Measurements from ENCODE around the gene BICRAL.
"Not testable (repeated sequence)": the region's sequence is repeated elsewhere in the genome, so short reads cannot be mapped to it uniquely, and the experiment has no call there.

Gene BICRAL

GRCh38 chr6:42797696-42798095 lies 15.8 kb downstream of the BICRAL start:
- DNase-seq: not testable (repeated sequence)

- DNase-seq: no peak
These were observed 23.5 kb downstream of the BICRAL start for GRCh38 chr6:42805297-42805861.

GRCh38 chr6:42806359-42806758 lies 24.5 kb downstream of the BICRAL start:
- not testable (repeated sequence) for DNase-seq

- DNase-seq: no peak
These were observed 26.9 kb downstream of the BICRAL start for GRCh38 chr6:42808492-42809483.

GRCh38 chr6:42813074-42813645 lies 31.3 kb downstream of the BICRAL start:
- no peak for DNase-seq

- DNase-seq: no peak
These were observed 32.1 kb downstream of the BICRAL start for GRCh38 chr6:42813906-42814444.

- DNase-seq: not testable (repeated sequence)
These were observed 33.9 kb downstream of the BICRAL start for GRCh38 chr6:42815726-42816125.

GRCh38 chr6:42817907-42818306 lies 36.1 kb downstream of the BICRAL start:
- DNase-seq: no peak

- DNase-seq: no peak
These were observed 36.6 kb downstream of the BICRAL start for GRCh38 chr6:42818416-42818815.

- no peak for DNase-seq
These were observed 37.0 kb downstream of the BICRAL start for GRCh38 chr6:42818878-42819277.

GRCh38 chr6:42819803-42820511 lies 38.1 kb downstream of the BICRAL start:
- peak; percentile 14 for DNase-seq

GRCh38 chr6:42820512-42821340 lies 38.9 kb downstream of the BICRAL start:
- DNase-seq: no peak

GRCh38 chr6:42821341-42821668 lies 39.5 kb downstream of the BICRAL start:
- DNase-seq: no peak

- no peak for DNase-seq
These were observed 40.0 kb downstream of the BICRAL start for GRCh38 chr6:42821846-42822245.

GRCh38 chr6:42829561-42830092 lies 47.8 kb downstream of the BICRAL start:
- DNase-seq: no peak

GRCh38 chr6:42831237-42831636 lies 49.4 kb downstream of the BICRAL start:
- DNase-seq: no peak

GRCh38 chr6:42834056-42834455 lies 52.2 kb downstream of the BICRAL start:
- no peak for DNase-seq

GRCh38 chr6:42841844-42842584 lies 60.2 kb downstream of the BICRAL start:
- DNase-seq: no peak

GRCh38 chr6:42845327-42845694 lies 63.5 kb downstream of the BICRAL start:
- DNase-seq: no peak

GRCh38 chr6:42846505-42846904 lies 64.7 kb downstream of the BICRAL start:
- no peak for DNase-seq

- DNase-seq: no peak
These were observed 66.8 kb downstream of the BICRAL start for GRCh38 chr6:42848700-42849099.

Measured in NK-92 treated with Interleukin-12 subunit alpha and Interleukin-12 subunit beta, amount 100 ng/mL, for 24 hours (cell line).